ENCODE measurements around the gene ST3GAL6.

ST3GAL6 gene, protein sequence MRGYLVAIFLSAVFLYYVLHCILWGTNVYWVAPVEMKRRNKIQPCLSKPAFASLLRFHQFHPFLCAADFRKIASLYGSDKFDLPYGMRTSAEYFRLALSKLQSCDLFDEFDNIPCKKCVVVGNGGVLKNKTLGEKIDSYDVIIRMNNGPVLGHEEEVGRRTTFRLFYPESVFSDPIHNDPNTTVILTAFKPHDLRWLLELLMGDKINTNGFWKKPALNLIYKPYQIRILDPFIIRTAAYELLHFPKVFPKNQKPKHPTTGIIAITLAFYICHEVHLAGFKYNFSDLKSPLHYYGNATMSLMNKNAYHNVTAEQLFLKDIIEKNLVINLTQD

DNA sequence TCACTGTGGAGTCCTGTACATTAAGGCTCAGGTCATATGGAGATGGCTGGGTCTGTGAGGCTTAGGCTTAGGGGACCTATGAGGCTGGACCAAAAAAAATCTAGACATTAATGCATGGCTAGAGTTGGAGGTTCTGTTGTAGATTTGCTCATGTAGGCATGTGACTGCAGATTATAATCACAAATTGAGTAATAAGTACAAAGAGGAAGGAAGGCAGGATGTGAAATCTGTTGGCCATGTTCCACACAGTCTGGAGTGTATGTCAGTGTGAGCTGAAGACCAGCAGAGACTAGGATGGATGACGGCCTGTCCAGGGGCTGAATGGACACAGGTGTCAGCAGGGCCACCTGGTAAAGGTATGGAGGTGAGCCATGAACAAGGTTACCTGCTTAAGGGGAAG, at the start of gene ST3GAL6:
TSS of gene ST3GAL6 (plus strand) at position 265 of the 400 bp plus-strand sequence. CDS start 5,101 bp downstream, outside the sequence.
- no peak for DNase-seq (ENCODE audit: low spot score)

DNA sequence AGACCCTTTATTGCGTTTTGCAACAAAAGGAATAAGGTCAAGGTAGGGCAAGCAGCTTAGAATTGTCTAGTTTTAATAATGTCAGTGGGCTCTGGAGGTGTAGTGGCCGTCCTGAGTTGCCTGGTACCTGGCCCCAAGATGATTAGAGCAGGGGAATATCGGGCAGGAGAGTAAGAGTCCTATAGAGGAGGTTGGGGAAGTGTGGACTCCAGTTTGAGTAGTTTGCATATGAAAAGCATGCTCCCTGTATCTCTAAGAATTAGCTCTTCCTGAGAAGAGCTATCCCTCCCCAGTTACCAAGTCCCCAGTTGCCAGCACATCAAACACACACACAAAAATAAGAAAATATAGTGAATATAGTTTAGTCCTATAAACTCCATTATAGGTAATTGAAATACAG, 49.2 kb upstream of the ST3GAL6 start:
- DNase-seq (ENCODE audit: low spot score): no peak

DNA sequence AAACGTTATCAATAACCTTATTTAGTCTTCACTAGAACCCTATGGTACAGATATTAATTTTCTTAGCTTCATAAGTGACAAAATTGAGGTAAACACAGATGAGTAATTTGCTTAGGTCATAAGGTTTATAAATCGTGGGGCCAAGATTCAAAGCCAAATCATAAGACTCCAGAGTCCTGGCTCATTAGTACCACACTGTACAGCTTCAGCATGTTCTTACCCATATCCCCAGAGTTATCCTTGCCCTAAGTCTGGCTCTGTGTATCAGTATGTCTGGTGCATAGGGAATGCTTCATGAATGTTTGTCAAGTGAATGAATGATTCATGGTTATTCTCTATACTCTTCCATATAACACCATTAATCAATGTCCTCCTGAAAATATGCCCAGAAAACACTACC, 45.6 kb upstream of the ST3GAL6 start:
- DNase-seq (ENCODE audit: low spot score): no peak

DNA sequence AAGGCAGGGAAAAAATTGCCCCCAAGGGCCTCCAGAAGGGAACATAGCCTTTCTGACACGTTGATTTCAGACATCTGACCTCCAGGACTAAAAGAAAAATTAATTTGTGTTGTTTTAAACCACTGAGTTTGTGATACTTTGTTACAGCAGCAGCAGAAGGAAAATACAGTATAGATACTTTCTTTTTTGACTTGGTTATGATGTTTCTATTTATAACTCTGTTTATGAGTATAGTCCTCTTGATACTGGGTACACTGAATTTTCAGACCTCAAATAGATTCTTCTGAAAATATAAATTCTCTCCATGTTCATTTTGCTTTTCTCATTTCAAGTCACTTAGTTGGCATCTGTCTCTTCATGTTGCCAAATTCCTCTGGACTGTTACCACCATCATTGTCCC, 44.4 kb upstream of the ST3GAL6 start:
- no peak for DNase-seq (ENCODE audit: low spot score)

DNA sequence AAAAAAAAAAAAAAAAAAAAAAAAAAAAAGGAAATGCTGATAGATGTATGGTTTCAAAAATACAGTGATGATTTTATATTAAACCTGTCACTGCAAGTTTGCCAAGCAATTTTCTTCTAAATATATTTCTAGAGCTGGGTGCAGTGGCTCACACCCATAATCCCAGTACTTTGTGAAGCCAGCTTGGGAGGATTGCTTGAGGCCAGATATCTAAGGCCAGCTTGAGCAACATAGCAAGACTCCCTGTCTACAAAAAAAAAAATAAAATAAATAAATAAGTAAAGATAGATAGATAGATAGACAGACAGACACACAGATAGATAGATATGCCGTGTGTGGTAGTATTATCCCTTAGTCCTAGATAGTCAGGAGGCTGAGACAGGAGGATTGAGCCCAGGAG, 41.4 kb upstream of the ST3GAL6 start:
- no peak for DNase-seq (ENCODE audit: low spot score)

DNA sequence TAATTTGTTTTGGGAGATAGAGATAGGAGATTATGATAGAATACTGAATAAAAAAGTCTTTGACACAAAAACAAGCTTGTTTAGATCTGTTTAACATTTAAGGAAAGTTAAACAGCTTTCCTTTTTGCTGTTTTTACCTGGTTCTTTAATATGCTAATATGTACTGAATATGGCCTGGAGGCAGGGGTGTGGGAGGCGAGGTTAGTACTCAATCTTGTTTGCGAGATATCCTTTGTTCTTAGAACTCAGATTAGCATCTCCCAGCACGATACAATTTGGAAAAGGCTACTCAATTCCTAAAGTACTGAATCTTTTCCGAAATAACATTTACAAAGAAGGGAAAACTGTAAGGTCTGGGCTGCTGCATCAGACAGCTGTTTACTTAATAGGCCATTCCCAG, 40.8 kb upstream of the ST3GAL6 start:
- DNase-seq (ENCODE audit: low spot score): no peak

DNA sequence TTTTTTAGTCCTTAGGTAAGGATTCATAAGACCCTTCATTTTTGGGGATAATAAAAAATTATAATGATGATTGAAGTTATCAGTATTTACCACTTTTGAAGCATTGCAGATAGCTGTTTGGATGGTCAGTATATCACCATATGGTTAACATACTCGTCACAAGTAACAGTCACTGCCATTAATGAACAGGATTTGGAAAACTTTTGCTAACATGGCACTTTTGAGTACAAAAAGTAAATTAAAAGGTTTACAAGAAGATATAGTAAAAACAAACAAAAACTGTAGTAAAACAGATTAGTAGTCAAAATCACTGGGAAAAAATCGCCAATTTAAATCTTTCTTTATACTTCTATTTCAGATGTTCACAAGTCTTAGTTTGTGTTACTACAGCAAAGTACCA, 37.8 kb upstream of the ST3GAL6 start:
- no peak for DNase-seq (ENCODE audit: low spot score)

DNA sequence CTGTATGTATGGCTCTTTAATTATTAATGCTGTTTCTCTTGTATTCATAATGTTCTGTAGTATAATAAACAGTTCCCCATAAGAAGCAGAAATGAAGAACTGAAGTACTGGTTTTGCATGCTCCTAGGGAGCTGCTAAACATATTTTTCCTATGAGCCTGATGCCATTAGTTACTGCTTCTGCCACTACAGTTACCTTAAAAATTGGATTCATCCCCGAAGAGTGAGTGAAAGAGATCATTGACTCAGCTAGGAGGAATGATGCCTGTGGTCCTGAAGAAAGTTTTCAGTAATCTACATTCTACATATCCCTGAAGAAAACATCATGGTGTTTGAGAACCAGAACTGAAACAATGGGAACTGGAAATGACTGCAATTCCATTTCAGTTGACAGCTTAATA, 37.1 kb upstream of the ST3GAL6 start:
- no peak for DNase-seq (ENCODE audit: low spot score)

DNA sequence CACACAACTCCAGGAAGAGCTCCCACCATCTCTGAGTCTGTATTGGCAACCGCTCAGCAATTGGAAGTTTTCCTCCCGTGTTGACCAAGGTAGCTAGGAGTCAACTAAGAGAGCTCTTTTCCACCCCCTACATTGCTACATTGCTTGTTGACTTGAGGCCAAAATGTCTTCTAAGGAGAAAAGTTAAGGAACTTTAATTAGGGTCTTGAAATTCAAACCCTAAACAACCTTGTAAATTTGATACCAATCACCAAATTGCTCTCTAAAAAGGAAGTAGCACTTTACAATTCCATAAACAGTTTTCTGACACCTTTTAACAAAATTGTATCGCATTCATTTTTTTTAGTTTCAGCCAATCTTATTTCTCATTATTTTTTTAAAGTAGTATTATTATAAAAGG, 35.5 kb upstream of the ST3GAL6 start:
- no peak for DNase-seq (ENCODE audit: low spot score)

DNA sequence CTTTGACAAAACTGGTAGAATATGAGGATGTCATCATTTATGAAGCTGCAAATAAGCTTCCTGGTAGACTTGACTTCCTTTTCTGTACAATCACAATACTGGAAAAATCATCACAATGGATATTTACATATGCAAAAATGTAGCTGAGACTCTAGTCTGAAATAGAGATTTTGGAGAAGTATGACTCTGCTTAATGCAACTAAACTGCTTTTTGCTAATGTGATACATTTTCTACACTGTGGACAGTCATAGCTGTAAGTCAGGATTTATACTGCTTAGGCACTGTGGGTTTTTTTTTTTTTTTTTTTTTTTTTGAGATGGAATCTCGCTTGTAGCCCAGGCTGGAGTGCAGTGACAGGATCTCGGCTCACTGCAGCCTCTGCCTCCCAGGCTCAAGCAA, 34.5 kb upstream of the ST3GAL6 start:
- DNase-seq (ENCODE audit: low spot score): no peak

DNA sequence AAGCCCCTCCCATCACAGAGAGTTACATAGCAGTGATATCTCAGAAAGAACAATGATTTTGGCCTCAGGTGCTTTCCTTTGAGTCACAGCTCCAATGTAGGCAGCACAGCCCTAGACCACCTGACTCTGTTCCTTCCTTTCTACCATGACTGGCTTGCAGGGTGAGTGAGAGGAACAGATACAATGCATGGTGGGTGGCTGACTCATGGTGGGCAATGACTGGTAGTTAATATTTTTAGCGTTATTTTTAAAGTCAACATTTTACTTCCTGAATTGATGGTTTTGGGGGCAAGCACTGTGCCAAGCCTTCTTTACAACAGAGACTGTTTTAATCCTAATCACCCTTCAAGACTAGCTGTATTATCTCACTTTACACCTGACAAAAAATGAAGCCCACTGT, 32.8 kb upstream of the ST3GAL6 start:
- no peak for DNase-seq (ENCODE audit: low spot score)

DNA sequence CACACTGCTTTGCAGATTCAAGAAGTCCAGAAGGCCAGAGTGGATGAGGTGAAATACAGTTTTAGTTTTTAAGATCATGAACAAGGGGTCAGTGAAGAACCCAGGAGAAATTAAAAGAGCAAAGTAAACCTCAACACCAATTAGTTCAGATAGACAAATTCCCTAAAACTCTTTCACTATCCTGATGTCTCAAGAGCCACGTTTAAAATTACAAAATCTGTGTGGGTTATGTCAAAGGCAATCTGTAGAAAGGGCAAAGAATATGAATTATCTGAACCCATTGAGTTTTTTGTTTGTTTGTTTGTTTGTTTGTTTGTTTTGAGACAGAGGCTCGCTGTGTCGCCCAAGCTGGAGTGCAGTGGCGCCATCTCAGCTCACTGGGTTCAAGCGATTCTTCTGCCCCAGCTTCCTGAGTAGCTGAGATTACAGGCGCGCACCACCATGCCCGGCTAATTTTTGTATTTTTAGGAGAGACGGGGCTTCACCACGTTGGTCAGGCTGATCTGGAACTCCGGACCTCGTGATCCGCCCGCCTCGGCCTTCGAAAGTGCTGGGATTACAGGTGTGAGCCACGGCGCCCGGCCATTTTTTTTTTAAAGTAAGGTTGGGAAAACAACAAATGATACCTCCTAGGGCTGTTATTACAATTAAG, 32.1 kb upstream of the ST3GAL6 start:
- DNase-seq (ENCODE audit: low spot score): no peak

DNA sequence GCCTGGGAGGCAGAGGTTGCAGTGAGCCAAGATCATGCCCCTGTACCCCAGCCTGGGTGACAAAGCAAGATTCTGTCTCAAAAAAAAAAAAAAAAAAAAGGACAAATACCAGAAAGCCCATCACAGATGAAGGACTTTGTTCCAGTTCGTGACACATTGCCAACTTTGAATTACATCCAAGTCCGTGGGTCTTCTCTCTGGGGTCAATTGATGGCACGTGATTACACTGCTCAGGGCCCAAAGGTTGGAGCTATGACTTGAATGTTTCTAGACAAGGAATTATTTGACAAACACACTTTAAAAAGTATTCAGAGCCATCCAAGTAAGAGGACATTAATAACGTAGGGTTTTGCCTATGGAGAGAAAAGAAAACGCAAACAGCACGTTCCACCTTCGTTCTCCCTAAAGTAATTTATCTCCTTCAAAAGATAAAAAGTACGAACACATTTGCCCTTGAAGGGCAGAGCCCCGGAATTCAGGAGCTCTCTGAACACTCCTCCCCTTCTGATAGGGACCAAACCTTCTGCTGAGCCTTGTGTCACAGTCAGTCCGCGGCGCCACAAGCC, 31.3 kb upstream of the ST3GAL6 start:
- no peak for DNase-seq (ENCODE audit: low spot score)

DNA sequence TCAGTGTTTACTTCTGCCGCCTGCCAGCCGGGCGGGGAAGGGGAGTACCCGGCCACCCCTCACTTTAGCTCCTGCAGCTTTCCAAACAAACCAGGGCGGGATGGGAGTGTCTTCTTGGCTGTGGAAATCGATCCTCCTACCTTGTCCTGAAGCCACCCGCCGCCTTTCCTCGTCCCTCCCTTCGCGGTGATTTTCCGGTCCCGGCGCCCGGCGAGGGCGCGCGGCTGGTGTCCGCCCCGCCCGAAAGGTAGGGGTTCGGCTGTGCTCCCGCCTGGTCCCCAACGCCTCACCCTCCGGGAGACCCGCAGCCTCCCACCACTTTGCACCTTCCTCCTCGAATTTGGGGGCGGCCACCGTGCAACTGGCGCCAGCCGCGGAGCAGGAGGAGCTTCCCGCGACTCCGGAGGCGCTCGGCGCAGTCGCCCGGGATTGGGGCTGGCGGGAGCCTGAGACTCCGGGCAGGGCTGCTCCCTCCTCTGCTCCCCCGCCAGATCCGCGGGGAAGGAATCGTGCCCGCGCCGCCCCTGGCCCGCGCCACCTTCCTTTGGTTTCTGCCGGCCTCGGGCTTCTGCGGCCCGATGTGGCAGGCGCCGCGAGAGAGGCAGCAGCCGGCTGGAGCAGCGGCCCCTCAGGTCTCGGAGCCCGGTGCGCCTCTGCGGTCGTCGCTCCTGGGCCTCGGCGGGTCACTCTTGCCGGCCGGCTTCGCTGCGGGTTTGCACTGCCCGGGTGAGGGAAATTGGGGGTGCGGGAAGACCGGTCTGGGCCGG, 30.7 kb upstream of the ST3GAL6 start:
- DNase-seq (ENCODE audit: low spot score): no peak

DNA sequence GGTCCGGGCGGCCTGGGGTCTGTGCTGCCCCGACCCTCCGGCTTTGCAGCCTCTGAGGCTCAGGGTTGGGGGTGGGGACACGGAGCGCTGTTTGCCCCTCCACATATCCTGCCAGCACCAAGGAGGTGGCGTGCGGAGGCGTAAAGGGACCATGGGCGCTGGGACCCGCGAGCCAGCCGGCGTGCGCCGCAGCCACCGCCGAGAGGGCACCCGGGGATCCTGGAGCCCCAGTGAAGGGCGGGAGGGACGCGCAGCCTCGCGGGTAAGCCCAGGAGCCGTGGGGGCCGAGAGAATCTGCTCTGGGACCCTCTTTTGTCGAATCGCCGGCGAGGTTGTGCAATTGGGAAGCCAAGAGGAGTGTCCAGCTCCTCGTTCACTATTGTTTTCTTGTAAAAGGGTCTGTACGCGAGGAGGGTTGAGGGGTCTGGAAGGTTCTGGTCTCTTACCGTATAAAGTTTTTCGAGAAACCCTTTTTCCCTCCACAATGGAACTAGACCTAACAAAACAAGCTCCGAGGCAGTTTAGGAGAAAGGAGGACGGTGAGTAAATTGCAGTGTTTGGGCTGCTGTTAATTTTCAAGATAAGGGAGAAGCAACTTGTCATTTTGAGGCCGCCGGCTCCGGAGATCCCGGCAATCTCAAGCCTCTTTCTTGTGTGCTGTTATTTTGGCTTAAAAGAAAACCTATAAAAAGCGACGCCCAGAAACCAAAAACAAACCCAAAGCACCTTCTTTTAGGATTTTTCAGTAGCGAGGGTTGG, 29.9 kb upstream of the ST3GAL6 start:
- no peak for DNase-seq (ENCODE audit: low spot score)

DNA sequence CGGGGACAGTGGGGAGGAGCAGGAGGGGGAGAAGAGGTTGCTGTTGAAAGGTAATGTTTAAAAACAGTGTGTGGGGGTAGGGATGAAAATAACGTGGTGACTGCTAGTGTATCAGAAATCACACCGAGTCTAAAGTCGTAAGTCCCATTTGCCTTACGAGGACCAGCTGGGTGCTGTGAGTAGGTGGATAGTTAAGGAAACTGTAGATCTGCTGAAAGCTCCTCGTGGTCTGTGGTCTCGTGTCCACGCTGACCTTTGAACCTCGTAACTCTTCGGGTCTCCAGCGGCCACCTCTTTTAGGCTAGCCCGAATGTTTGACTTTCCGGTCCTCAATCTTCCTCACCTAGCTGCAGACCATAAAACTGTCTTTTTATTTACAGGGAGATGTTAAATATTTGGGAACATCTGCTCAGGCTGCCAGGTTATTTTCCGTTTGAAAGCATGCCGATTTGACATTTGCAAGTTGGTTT, 29.3 kb upstream of the ST3GAL6 start:
- no peak for DNase-seq (ENCODE audit: low spot score)

DNA sequence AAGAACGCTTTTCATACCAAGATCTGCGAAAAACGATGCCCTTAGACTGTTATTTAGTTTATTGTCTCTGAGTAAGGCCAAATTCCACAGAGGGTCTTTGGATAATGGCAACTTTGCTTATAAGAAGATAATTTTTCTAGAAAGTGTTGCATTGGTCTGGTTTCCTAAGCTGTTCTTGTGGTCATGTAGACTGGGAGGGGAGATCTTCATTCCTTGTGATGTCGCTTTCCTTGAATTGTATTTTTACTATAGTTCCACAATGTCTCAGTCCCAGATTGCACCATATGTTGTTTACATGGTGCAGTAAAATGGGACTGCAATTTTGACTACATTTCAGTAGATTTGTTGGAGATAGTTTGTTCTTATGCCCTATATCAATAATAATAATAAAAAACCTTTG, 28.8 kb upstream of the ST3GAL6 start:
- DNase-seq (ENCODE audit: low spot score): no peak

DNA sequence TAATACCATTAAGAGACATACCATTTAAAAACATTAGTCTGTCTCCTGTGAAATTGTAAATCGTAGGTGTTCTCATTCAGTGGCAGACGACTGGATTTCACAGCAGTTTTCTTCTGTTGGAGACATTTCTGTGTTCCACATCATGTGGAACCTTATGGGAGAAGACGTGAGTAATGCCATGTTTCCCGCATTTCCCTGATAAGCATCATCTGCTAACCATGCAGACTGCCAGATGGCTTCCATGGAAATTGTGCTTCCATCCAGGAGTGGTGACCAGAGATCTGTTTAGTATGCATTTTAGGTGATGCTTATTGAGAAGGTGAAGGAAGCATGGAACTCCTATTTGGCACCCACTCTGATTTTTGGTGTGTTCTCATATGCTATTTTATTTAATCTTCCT, 28.4 kb upstream of the ST3GAL6 start:
- DNase-seq (ENCODE audit: low spot score): no peak

DNA sequence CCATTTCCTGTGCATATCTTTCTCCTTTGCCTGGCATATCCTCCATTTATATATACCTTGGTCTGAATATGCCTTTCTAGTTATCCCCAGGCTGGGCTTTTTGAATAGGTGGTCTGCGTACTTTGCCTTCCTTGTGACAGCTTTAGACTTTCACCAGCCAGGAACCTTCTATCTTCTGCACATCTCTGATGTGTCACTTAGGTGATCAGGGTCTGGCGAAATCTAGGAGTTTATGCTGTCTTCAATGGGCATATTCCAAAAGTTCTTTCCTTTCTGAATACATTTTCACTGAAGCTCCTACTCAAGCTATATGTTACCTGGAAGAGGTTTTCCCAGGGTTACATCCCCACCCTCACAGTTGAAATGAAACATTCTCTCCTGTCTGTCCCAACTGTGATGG, 27.8 kb upstream of the ST3GAL6 start:
- no peak for DNase-seq (ENCODE audit: low spot score)

DNA sequence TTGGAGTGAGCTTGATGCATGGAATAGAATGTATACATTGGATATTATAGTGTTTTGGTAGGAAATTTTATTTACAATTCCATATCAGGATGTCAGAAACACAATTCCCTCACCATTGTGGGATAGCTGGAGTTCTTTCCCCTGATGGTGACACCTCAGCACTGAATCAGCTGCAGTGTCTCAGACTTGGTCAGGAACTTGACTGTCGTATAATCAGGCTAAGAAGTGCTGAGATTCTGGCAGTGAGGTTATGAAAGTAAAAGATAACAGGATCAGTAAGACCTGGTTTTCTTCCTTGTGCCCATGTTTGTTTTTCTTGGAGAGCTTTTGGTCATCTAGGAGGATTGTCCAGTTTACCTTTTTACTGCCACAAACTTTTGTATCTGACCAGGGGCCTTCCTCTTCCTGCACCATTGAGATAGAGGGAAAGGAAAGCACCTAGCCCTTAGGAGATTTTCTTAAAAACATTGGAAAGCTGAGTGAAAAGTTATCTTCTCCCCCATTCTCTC, 27.3 kb upstream of the ST3GAL6 start:
- no peak for DNase-seq (ENCODE audit: low spot score)

DNA sequence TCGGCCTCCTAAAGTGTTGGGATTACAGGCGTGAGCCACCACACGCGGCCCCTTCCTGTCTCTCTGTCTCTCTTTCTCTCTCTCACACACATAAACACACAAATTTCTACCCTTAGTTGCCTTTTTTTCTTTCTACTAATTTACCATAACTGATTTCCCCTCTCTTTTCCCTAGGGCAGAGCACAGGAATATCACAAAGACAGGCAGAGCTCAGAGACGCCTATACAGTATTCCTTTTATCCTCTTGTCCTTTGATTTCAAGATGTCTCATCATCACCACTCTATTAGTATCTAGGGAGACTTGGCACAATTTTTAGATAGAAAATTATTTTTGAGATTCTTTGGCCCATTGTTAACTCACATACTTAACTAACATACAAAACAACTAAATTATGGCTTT, 25.8 kb upstream of the ST3GAL6 start:
- DNase-seq (ENCODE audit: low spot score): no peak

DNA sequence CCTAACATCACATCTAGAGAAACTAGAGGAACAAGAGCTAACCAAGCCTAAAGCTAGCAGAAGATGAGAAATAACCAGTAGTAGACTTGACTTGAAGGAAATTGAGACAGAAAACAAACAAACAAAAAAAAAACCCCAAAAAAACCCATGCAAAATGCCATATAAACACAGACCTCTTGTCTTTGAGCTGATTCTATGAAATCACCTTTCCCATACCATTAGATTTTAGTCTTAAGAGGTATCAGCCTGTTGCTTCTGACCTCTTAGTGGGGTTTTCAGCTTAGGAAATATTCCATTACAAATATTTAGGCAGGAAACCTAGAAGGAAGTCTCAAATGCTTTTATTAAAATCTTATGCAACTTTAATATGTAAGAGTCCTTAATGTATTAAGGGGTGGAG, 23.9 kb upstream of the ST3GAL6 start:
- no peak for DNase-seq (ENCODE audit: low spot score)

Measured in CD4-positive, alpha-beta T cell treated with Interleukin-15 for 4 hours (primary cell).